K562 (cell line): Measurements from ENCODE around the gene MIER2. TPM values are rescaled to one million over a fixed set of nuclear protein-coding genes. Genes with fewer than 3 reads are reported as not detected.

ENCODE experiments used
- AFF4 ChIP-seq: sonication (generic); formaldehyde crosslinking; IDR thresholded peaks from 2 replicates; pipeline ENCODE4 v1.8.0; 2023; ENCODE audit warnings: mild to moderate bottlenecking, missing genetic modification reagents
- ARID4B ChIP-seq: sonication (generic); formaldehyde crosslinking; IDR thresholded peaks from 2 replicates; pipeline ENCODE4 v1.8.0; 2022; ENCODE audit warnings: mild to moderate bottlenecking, missing genetic modification reagents
- CAMTA2 ChIP-seq: fragments of 250-450 bp; sonication (Bioruptor Pico); conservative IDR thresholded peaks from 2 replicates; pipeline ENCODE4 v1.5.1; 2022
- CSDE1 ChIP-seq, 2 experiments: fragments of 450-650 bp; IDR thresholded peaks; 2 replicates each; pipeline ENCODE4 v1.6.1; 2016; ENCODE audit warnings: mild to moderate bottlenecking in 1 of 2
- E2F3 ChIP-seq: fragments of 250-450 bp; sonication (Bioruptor Pico); IDR thresholded peaks from 2 replicates; pipeline ENCODE4 v1.4.0; 2020; ENCODE audit warnings: mild to moderate bottlenecking
- ESRRA ChIP-seq: fragments of 450-650 bp; IDR thresholded peaks from 2 replicates; pipeline ENCODE4 v1.6.1; 2014; ENCODE audit warnings: low read depth, mild to moderate bottlenecking, moderate library complexity, borderline replicate concordance
- GTF3C2 ChIP-seq: IDR thresholded peaks from 3 replicates; pipeline ENCODE4 v1.6.1; 2011; ENCODE audit warnings: borderline replicate concordance, mild to moderate bottlenecking, moderate library complexity; ENCODE audit not compliant: insufficient read length; ENCODE audit errors: extremely low read depth
- JUND ChIP-seq, 2 experiments: IDR thresholded peaks; 2 replicates in 1 of 2; 3 replicates in 1 of 2; pipeline ENCODE4 v1.6.1; 2011; ENCODE audit warnings: borderline replicate concordance in 2 of 2, low read depth in 2 of 2, low read length in 2 of 2, improper control_type of control experiment in 1 of 2, missing biosample characterization in 1 of 2, missing genetic modification characterization in 1 of 2, missing genetic modification reagents in 1 of 2
- L3MBTL2 ChIP-seq: fragments of 450-650 bp; IDR thresholded peaks from 2 replicates; pipeline ENCODE4 v1.6.1; 2016; ENCODE audit warnings: mild to moderate bottlenecking, moderate library complexity
- RAD21 ChIP-seq, 2 experiments: fragments of 250-450 bp in 1 of 2; fragments of 450-650 bp in 1 of 2; sonication (Bioruptor Pico) in 1 of 2; formaldehyde crosslinking in 1 of 2; IDR thresholded peaks in 1 of 2; conservative IDR thresholded peaks in 1 of 2; 2 replicates each; pipeline versions ENCODE4 v1.4.0 to v1.8.0; 2020 to 2022; ENCODE audit warnings: mild to moderate bottlenecking in 2 of 2, moderate library complexity in 1 of 2
- ZBTB2 ChIP-seq: fragments of 450-650 bp; IDR thresholded peaks from 2 replicates; pipeline ENCODE4 v1.6.1; 2016; ENCODE audit warnings: antibody characterized with exemption
- ZC3H4 ChIP-seq: sonication (generic); formaldehyde crosslinking; IDR thresholded peaks from 2 replicates; pipeline ENCODE4 v1.9.0; 2021; ENCODE audit warnings: missing genetic modification reagents, borderline replicate concordance
- polyA plus RNA-seq, 8 experiments: library from polyadenylated mRNA; depleted of rRNA in 4 of 8; stranded (reverse) in 5 of 8; unstranded in 3 of 8; fragments of >200 nt; fragmentation: Nextera tagmentation in 2 of 8; fragmentation: Illumina TruSeq in 1 of 8; extraction: Ambion mirVana in 2 of 8; extraction: Trizol in 1 of 8; gene quantifications; 2 replicates each; pipeline versions ENCODE4 v1.2.1 to v1.2.3, GENCODE V29; 2011 to 2014; ENCODE audit warnings: inconsistent platforms in 1 of 8, missing spikeins in 1 of 8
- total RNA-seq, 7 experiments: library from RNA; depleted of rRNA in 6 of 7; stranded (reverse); fragments of >200 nt in 6 of 7; fragmentation: Illumina TruSeq in 2 of 7; extraction: Trizol in 2 of 7; gene quantifications; 2 replicates each; pipeline versions ENCODE4 v1.2.1 to v1.2.3, GENCODE V29; 2011 to 2021; ENCODE audit warnings: low replicate concordance in 1 of 7

Gene MIER2
- total and polyA plus RNA-seq, 9 of the 15 experiments (the other 6 are each of a cell fraction or from before 2014, with no cell fraction given) = 0.46 to 34.7 (median 15.6) TPM

GRCh38 chr19:294946-295686, 49.5 kb downstream of the MIER2 start (continued):
- TF ChIP-seq RAD21 (CRISPR knock-in tag; conservative IDR thresholded peaks at IDR 0.05 in 1 of 2, IDR thresholded peaks at IDR 0.05 in 1 of 2) (peak; percentile 27 to 66; a peak in 3 of 4 replicates), ESRRA (no peak), AFF4 (CRISPR knock-in tag) (no peak), ZBTB2 (no peak), ZC3H4 (CRISPR knock-in tag) (no peak), CSDE1 (IDR thresholded peaks at IDR 0.05) (no peak), GTF3C2 (no peak), JUND (IDR thresholded peaks at IDR 0.05; ENCODE audit: borderline replicate concordance, low read depth, low read length) (0 out of 2 replicates have a peak, but pooled peaks have one; percentile 17), JUND (tag; IDR thresholded peaks at IDR 0.05; ENCODE audit: borderline replicate concordance, low read depth, low read length) (no peak), ARID4B (CRISPR knock-in tag) (no peak), CAMTA2 (CRISPR knock-in tag) (no peak), L3MBTL2 (no peak), E2F3 (CRISPR knock-in tag) (no peak)
